ENCODE data around the gene MYH11.

- no peak for TF ChIP-seq POLR2AphosphoS5 (IDR thresholded peaks at IDR 0.05; ENCODE audit: low read depth, low read length)
- TF ChIP-seq REST (IDR thresholded peaks at IDR 0.05; ENCODE audit: insufficient read depth in 1 of 2, low read depth in 2 of 2, low read length in 2 of 2), result no peak
- no peak for TF ChIP-seq TAF1 (IDR thresholded peaks at IDR 0.05; ENCODE audit: borderline replicate concordance, insufficient read depth, low read length)
Measured at GRCh38 chr16:15783985-15784384, 72.8 kb downstream of the MYH11 start.

All from PFSK-1 (cell line).